HG03108 (cell line): Measurements from ENCODE around the gene CEP78.

ENCODE experiments used
- ATAC-seq: cut with Tn5 transposase; IDR thresholded peaks from one replicate; pipeline ENCODE4 v1.9.1; 2021; ENCODE audit warnings: moderate library complexity; ENCODE audit not compliant: unreplicated experiment

The CEP78 gene

DNA sequence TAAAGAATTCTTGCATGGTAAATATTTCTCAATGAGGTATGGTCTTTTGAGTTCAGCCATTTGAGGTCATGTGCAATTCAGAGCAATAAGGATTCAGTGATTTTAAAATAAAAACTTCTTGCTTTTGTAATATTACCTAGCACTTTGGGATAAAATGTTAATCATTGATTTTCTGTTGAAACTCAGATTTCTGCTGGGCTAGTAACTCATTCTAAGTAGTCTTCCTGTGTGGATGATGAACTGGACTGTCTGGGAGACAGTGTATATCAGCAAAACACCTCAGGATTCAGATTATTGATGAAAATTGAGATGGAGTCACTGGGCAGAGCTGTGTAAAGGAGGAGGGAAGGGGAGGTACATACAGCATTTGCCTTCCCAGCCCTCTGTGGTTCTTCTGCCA lies 50.2 kb downstream of the CEP78 start:
- ATAC-seq: no peak

DNA sequence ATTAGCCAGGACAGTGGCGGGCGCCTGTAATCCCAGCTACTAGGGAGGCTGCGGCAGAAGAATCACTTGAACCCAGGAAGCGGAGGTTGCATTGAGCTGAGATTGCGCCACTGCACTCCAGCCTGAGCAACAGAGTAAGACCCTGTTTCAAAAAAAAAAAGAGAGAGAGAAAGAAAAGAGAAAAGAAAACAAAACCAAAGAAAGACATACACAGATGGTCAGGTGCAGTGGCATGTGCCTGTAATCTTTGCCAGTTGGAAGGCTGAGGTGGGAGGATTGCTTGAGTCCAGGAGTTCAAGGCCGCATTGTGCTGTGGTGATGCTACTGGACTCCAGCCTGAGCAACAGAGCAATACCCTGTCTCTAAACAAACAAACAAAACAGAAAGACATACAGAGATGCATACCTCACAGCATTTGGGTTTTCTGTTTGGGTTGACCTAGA lies 51.1 kb downstream of the CEP78 start:
- no peak for ATAC-seq

DNA sequence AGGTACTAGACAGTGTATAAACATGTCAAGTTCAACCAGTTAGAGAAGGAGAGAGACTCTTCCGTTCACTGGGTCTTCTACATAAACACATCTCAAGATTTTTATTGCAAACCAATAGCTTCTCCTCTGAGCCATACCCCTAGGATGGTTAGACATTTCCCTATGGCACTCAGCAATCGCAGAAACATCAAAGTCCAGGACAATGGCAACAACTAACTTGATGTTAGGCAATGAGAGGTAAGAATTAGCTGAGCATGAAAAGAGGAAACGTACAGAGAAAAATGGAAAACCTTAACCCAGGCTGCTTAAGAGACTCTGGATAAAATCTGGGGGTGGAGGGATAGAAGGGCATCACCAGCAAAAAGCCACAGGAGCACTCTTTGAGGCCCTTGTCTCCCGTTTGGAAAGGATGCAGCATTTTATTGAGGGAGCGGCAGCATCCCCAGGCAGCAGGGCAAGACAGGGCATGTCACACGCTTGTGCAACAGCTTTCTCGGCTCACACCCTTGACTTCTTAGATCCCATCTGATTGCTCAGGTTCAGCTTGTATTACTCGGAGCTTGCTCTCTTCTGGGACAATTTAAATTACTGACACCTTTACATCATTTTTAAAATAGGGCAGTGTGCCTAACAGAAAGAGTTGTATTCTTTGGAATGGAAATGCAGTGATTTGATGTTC lies 52.5 kb downstream of the CEP78 start:
- ATAC-seq: no peak

DNA sequence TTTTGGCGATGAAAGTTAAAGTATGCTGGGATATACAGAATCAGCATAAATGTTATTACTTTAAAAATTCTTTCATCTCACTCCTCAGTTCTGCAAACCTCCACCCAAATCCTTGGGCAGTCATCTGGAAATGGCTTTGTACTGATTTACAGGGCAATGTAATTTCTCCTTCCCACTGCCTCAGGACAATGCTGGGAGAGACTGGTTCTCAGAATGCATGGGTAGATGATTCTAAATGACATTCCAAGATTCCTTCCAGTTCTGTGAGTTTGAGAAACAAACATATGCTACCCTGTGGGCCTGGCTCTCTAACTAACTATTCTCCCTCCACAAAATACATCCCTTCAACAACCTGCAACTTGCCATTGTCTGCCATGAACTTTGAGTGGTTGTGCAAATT lies 53.6 kb downstream of the CEP78 start:
- ATAC-seq: no peak

DNA sequence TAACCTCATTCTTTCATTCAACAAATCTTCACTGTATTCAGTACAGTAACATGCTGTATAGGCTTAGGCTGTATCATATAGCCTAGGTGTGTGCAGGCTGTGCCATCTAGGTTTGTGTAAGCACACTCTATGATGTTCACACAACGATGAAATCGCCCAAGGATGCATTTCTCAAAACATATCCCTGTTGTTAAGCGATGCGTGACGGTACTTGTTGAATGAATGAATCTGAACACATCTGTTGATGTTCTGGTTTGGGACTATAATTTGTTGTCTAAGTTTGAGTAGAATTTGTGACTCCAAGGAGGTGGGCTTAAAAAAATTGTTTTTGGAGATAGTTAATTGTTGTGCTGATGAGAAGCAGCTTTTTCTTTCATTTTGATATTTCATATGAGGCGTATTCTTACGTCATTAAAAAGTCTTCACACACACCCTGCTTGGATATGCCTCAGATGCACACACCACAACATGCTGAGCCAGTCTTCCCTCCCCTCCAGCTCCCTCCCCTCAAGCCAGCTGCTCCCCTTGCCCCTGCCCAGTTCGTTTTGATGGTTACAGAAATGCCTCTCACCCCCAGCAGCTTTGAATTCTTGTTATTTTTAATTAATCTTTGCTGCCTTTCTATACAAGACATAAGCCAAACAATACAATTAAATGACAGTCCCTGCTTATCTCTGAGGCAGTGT lies 55.5 kb downstream of the CEP78 start:
- ATAC-seq: no peak

DNA sequence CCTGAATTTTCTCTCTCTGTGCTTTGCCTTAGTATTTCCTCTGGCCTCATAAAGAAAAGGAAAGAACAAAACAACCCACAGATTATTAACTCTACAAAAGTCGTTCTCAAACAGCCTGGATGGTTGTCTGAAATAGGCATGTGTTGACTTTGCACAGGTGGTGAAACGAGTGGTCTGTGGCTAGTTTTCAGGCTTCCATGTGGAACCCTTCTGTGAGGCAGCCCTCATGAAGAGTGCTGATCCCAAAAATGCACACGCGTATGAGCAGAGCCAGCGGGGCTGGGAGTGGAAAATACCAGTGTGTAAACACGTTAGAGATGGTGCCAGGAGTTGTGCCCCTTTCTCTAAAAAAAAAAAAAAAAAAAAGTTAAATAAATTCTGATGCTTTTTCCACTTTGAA lies 56.2 kb downstream of the CEP78 start:
- no peak for ATAC-seq

DNA sequence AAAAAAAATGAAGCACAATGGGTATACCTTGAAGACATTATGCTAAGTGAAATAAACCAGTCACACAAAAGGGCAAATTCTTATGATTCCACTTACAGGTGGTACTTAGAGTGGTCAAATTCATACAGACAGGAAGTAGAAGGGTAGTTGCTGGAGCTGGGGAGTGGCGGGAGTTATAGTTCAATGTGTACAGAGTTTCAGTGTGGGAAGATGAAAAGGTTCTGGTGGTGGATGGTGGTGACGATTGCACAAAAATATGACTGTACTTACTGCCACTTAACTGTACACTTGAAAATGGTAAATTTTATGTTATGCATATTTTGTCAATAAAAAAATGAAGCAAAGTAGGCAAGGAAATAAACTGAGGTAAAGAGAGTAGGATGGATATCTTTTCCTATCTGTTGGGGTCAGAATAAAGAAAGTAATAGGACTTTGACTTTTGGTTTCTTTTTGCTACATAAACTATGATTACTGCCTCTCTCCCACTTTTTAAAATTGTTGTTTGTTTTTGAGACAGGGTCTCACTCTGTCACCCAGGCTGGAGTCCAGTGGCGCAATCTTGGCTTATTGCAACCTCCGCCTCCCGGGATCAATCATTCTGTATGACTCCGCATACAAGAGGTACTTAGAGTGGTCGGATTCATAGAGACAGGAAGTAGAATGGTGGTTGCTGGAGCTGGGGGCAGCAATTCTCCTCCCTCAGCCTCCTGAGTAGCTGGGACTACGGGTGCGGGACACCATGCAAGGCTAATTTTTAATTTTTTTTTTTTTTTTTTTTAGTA lies 57.0 kb downstream of the CEP78 start:
- no peak for ATAC-seq

DNA sequence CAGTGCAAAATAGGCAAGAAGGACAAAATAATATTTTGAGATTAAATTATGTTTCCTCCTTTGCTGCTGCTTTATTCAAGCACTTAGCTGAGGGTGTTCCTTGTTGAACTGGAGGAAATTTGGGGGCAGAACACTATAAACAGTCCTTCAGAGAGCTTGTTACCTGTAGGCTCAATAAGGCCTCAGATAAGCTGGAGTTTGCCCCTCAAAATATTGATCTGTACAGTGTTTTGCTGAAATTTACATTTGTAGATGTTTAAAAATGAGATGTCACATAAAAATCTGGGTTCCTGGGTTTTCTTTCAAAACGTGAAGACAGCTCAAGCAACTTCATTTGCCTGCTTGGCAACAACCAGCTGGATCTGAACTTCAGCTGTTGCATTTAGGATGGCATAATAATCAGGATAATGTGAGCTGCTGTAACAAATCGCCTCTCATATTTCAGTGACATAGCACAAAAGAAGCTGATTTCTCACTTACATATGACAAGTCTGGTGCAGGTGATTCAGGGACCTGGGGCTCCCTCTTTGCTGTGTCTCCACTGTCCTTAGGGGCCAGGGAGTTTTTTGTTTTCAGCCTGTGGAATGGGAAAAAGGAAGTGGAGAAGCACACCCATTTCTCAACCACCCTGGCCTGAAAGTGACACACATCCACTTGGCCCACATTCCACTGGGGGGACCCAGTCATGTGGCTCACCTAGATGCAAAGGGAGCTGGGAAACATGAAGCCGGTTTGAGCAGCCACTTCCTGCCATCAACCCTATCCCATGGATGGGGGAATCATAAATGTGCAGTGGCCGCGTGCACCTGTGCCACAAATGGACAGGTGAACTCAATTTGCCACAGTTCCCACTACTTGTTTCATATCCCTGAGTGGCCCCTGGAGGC lies 58.7 kb downstream of the CEP78 start:
- no peak for ATAC-seq

DNA sequence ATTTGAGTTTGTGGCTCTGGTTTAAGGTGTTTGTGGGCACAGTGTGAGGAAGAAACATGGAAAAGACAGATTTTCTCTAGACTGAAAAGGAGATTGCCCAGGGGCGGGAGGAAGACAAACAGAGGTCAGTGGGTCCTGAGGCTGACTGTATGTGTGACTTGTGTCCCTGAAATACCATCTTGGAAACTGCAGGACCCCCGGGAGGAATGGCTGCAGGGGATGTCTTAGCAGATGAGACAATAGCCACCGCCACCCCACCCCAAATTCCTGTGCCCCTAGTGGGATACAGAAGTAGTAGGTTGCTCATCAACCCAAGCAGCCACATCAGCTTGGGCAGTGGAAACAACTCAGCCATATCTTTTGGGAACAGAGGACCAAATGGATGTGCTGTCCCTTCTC lies 59.3 kb downstream of the CEP78 start:
- ATAC-seq: no peak

DNA sequence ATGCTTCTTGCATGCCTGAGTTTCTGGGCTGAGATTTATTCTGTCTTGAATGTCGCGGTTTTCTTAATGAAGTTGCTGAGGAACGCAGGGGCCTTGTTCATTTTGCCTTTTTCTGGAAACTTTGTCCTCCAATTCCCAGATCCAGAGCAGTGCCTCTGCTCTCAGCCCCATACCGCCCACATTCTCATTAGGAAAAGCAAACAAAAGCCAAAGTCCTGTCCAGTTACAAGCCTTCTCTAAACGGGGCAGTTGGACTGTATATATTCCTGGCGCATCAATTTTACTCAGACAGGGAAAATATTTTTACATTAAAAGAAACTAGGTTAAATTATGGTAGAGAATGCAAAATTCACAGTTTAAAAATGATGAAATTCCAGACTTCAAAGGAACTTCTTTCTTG lies 59.9 kb downstream of the CEP78 start:
- ATAC-seq: no peak

DNA sequence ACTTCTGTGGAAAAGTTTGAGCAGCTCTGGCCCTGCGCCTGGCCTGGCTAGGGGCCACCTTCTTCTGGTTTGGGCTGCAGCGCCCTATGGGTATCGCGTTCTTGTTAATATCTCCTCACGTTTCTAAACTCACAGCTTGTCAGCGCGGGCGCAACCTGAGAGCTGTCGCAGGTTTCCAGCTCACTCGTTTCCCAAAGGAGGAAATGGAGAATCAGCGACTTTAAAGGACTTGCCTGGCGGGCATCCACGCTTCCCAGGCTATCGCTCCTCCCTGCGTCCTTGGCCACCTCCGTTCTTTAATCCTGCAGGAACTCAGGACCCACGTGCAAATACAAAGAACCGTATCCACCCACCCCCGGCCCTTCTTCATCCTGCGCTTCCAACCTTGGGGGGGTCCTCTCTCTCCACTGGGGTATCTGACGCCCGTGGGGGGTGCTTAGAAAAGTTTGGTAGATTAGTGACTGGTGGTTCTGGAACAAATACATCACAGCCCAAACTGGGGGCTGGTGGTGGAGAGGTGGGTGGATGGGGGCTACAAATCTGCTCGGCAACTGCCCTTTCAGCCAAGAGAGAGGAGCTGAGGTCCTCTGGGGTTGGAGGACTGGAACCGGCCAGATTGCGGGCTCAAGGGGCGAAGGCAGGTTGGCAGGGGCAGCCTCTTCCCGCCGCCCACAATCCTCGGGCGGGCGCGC lies 60.5 kb downstream of the CEP78 start:
- no peak for ATAC-seq

DNA sequence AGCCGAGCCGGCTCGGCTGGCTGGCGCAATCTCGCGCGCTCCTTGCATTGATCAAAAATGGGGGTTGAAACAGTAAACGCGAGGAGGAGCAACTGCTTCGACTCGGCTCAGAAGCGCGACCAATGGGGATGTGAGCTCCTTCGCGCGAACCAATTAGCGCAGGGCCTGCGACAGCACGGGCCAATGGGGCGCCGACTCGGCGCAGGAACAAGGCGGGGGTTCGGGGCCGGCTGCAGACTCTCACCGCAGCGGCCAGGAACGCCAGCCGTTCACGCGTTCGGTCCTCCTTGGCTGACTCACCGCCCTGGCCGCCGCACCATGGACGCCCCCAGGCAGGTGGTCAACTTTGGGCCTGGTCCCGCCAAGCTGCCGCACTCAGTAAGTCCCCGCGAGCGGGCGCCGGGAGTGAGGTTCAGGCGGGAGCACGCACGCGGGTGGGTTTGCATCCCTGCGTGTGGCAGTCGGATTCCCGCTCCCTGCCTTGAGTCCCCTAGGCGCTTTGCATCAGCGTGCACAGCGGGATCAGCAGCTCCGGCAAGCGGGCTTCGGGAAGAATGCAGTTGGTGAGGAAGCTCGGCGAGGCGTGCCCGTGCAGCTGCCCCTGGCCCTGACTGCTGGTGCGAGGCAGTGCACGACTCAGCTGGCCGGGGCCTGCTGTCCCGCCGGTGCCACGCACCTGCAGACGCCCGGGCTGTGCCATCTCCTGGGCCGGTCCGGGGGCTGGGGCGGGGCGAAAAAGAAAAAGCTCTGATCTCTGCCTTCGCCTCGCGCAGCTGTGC lies 61.2 kb downstream of the CEP78 start, which contains the start of gene PSAT1:
TSS of gene PSAT1 (plus strand) at position 233 of the 779 bp plus-strand sequence. CDS start at position 319, 86 bp downstream.
- ATAC-seq: peak; percentile 94

DNA sequence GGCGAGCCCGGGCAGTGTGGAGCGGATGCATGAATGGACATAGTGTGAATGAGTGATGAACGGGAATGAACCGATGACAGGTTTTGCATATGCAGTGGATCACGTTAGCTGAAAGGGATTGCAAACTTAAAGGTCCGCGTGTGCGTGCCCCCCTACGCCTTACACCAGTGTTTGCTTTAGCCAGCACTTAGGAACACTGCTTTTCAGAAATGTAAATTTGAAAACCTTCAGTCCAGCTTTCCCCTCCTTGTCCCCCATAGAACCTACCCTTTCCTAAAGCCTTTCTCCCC lies 61.7 kb downstream of the CEP78 start:
- ATAC-seq: peak; percentile 46

DNA sequence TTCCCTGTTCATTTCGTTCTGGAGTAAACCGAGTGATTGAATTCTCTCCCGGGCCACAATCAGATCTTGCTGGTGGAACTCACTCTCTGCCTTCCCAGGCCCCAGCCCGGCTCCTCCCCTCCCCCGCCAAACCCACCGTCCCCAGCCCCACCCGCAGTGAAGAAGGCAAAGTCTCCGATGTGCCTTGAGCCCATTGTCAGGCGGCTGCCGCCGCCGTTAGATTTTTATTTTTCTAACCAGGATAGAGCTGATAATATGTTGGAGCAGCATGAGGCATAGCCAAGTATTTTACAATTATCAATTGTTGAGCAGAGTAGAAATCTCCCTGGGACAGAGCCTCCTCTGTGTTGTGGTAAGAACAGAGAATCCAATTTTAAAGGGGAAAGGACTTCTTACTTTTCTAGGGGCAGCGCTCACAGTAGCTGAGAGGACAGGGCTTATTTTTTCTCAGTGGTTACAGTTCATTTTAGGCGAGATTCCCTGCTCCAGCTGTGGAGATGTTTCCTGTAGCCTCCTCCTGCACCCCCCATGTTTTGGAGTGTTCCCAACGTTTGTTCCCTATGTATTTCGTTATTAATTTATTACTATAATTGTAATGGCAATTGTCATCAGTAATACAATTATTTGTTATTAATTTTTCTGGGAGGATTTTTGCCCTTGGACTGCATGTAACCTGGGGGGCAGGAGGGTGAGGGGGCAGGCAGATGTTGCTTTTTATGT lies 62.3 kb downstream of the CEP78 start:
- ATAC-seq: no peak

DNA sequence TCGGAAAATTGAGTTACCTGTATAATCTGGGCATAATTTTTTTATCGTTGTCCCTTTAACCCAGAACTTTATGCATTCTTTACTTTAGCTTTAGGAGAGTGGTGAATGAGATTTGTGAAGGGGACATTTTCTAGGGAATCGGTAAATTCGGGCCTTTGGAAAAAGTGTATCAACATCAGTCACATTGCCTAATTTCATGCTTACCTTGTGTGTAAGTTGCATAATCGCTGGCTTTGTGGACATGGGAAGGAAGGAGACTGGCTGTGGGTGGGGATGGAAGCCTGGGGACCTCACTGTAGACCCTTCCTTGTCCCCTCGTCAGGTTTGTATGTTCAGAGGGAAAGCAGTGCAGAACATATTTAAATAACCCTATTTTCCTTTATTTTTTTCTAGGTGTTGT lies 64.3 kb downstream of the CEP78 start:
- ATAC-seq: no peak

DNA sequence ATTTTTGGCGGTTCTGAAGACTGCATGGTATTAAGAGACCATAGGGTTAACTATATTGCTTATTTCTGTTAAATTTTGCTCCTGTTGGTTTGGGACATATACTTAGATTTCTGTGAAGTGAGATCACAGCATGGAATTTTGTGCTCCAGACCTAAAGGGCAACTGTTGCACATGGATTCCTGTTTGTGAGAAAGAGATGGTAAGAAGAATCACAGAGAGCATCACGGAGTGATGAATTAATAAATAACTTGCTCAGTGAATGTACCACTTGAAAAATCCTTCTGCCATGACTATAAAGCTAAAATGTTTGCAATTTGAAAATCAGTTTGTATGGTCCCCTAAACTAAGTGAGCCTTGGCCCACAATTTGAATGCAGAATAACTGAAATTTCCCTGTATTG lies 65.6 kb downstream of the CEP78 start:
- no peak for ATAC-seq

DNA sequence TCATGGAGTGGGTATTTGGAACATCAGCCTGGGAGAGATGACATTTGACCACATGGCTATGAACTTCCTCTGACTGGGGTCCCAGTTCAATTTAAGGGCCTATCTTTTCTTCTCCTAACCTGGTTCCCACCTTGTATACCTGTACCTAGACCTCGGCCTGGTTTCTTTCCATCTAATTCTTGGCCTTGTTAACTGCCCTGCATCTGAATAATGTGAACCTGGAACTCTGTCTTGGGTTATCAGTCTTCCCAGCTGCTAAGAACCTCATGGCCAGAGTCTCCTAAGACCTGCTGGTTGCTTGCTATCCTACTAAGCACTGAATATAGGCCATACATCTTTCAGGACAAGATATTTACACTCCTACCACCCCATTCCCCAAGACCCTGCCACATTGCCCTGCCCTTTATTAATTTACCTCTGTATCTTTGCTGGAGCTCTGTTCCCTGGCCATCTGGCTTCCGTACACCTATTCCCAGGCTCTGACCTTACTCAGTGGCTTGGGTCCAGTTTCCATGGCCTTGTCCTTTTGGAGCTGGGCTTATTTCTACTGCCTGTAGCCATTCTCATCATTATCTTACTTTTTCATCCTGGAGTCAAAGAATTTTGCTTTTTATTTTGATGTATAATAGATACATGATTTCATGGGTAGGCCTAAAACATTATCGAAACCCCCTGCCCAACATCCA lies 67.6 kb downstream of the CEP78 start:
- ATAC-seq: no peak

DNA sequence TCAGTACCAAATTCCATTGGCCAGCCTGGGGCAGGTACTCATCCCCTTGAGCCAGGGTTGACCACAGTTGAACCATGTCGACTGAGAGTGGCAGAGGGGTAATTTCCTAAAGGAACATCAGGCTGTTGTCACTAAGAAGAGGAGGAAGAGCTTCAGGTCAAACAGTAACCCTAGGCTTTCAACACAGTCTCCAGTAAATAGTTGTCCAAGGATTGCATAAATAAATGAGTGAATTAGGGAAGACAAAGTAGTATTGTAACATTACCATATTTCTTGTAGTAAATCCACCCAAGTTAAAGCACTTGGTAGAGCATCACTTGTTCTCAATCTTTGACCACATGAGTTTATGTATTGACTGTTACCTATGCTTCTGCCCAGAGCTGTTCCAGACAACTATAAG lies 68.5 kb downstream of the CEP78 start:
- ATAC-seq: no peak
